Neural progenitor cell (in vitro differentiated cells): Measurements from ENCODE around the gene ZFAND2B. TPM values are rescaled to one million over a fixed set of nuclear protein-coding genes. Genes with fewer than 3 reads are reported as not detected.

Source experiments
- DNase-seq: peaks from one replicate; pipeline ENCODE4 v3.0.0-alpha.2; 2016; ENCODE audit warnings: low spot score
- H2AFZ ChIP-seq: fragments of 200-600 bp; sonication (generic); replicated peaks from 2 replicates; pipeline ENCODE4 v1.6.1; 2016; ENCODE audit warnings: antibody characterized with exemption
- H3F3A ChIP-seq: fragments of 200-600 bp; sonication (generic); 2 replicates; pipeline ENCODE4 v1.6.1; 2016; ENCODE audit warnings: antibody characterized with exemption, low read depth
- H3K27ac ChIP-seq: fragments of 200-600 bp; sonication (generic); 2 replicates; pipeline ENCODE4 v1.5.1; 2016; ENCODE audit warnings: mild to moderate bottlenecking
- H3K27me3 ChIP-seq: fragments of 200-600 bp; sonication (generic); 2 replicates; pipeline ENCODE4 v1.6.1; 2016; ENCODE audit warnings: mild to moderate bottlenecking, moderate library complexity
- H3K36me3 ChIP-seq: fragments of 200-600 bp; sonication (generic); 2 replicates; pipeline ENCODE4 v1.5.1; 2016
- H3K4me1 ChIP-seq: fragments of 200-600 bp; sonication (generic); 2 replicates; pipeline ENCODE4 v1.6.1; 2016; ENCODE audit warnings: mixed run types
- H3K4me2 ChIP-seq: fragments of 200-600 bp; sonication (generic); 2 replicates; pipeline ENCODE4 v1.6.1; 2016
- H3K4me3 ChIP-seq: fragments of 200-600 bp; sonication (generic); 2 replicates; pipeline ENCODE4 v1.5.1; 2016
- H3K79me2 ChIP-seq: fragments of 200-600 bp; sonication (generic); 2 replicates; pipeline ENCODE4 v1.6.1; 2016; ENCODE audit warnings: low read depth
- H3K9ac ChIP-seq: fragments of 200-600 bp; sonication (generic); 2 replicates; pipeline ENCODE4 v1.6.1; 2016
- H3K9me3 ChIP-seq: fragments of 200-600 bp; sonication (generic); 2 replicates; pipeline ENCODE4 v1.5.1; 2016; ENCODE audit warnings: low read depth
- H4K20me1 ChIP-seq: fragments of 200-600 bp; sonication (generic); 2 replicates; pipeline ENCODE4 v1.6.1; 2016; ENCODE audit warnings: low read depth
- H3K27ac Mint-ChIP-seq: 3 replicates; pipeline ENCODE4 v1.8.0; 2021; ENCODE audit warnings: mixed read lengths
- H3K27me3 Mint-ChIP-seq: 2 replicates; pipeline ENCODE4 v1.8.0; 2022; ENCODE audit warnings: low read depth, mild to moderate bottlenecking, inconsistent platforms, moderate library complexity, mixed read lengths; ENCODE audit not compliant: insufficient read depth
- H3K36me3 Mint-ChIP-seq: 3 replicates; pipeline ENCODE4 v1.8.0; 2021; ENCODE audit warnings: mixed read lengths
- H3K4me1 Mint-ChIP-seq: 3 replicates; pipeline ENCODE4 v1.8.0; 2021; ENCODE audit warnings: mixed read lengths
- H3K4me3 Mint-ChIP-seq: 3 replicates; pipeline ENCODE4 v1.8.0; 2021; ENCODE audit warnings: mild to moderate bottlenecking, moderate library complexity, mixed read lengths
- H3K9me3 Mint-ChIP-seq: 3 replicates; pipeline ENCODE4 v1.8.0; 2020; ENCODE audit warnings: mixed read lengths
- EZH2 ChIP-seq: fragments of 200-600 bp; sonication (generic); IDR thresholded peaks from 2 replicates; pipeline ENCODE4 v1.6.1; 2017; ENCODE audit warnings: antibody characterized with exemption, mild to moderate bottlenecking, moderate library complexity
- EZH2phosphoT487 ChIP-seq: fragments of 200-600 bp; sonication (generic); IDR thresholded peaks from 2 replicates; pipeline ENCODE4 v1.6.1; 2017; ENCODE audit warnings: antibody characterized with exemption
- total RNA-seq: library from RNA; depleted of rRNA; stranded (reverse); fragments of >200 nt; gene quantifications from 2 replicates; pipeline ENCODE4 v1.2.3, GENCODE V29; 2015; ENCODE audit warnings: low replicate concordance
- TF ChIP-seq, protein P1 (sequence below): fragments of 200-600 bp; sonication (generic); IDR thresholded peaks from 2 replicates; pipeline ENCODE4 v1.5.1; 2017; ENCODE audit warnings: antibody characterized with exemption, mild to moderate bottlenecking

The ZFAND2B gene
- total RNA-seq, 1 donor from 2014 or later, result 13.6 TPM

DNA sequence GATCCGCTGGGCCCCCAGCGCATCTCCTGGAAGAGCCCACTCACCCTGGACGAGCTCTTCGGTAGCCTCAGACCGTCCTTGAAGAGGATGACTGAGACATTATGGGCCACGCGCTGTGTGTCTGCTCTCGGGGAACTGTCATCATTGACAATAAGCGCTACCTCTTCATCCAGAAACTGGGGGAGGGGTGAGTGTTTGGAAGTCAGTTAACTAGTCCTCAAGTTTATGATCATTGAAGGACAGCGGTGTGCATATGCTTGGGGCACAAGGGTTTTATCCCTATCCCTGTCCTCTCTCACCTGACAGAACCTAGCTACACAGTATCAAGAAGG lies 39.3 kb downstream of the ZFAND2B start:
- no peaks in the 10 kb centered on the region for H3K36me3 ChIP-seq
- peak overlapping the region; percentile 96 for H3K4me3 Mint-ChIP-seq
- H3K27ac Mint-ChIP-seq, result peak overlapping the region; percentile 91
- H3K9me3 ChIP-seq, result no peaks in the 10 kb centered on the region
- peaks cover 4% of the 10 kb centered on the region for H3K27me3 Mint-ChIP-seq
- peak overlapping the region; percentile 87 for H2AFZ ChIP-seq
- H3K4me3 ChIP-seq, result peak overlapping the region; percentile 80
- peak overlapping the region; percentile 100 for H3K9ac ChIP-seq
- no peak for DNase-seq
- peaks cover under 1% of the 10 kb centered on the region for H3K27me3 ChIP-seq
- H3K4me1 Mint-ChIP-seq, result peaks cover 15% of the 10 kb centered on the region
- H3K27ac ChIP-seq, result peak overlapping the region; percentile 93
- no peaks in the 10 kb centered on the region for H3K9me3 Mint-ChIP-seq
- H3K4me1 ChIP-seq, result no peaks in the 10 kb centered on the region
- H3K4me2 ChIP-seq, result peak overlapping the region; percentile 95
- H4K20me1 ChIP-seq, result no peaks in the 10 kb centered on the region
- H3K36me3 Mint-ChIP-seq, result peaks cover 2% of the 10 kb centered on the region
- no peak for TF ChIP-seq EZH2
- TF ChIP-seq, protein P1, sequence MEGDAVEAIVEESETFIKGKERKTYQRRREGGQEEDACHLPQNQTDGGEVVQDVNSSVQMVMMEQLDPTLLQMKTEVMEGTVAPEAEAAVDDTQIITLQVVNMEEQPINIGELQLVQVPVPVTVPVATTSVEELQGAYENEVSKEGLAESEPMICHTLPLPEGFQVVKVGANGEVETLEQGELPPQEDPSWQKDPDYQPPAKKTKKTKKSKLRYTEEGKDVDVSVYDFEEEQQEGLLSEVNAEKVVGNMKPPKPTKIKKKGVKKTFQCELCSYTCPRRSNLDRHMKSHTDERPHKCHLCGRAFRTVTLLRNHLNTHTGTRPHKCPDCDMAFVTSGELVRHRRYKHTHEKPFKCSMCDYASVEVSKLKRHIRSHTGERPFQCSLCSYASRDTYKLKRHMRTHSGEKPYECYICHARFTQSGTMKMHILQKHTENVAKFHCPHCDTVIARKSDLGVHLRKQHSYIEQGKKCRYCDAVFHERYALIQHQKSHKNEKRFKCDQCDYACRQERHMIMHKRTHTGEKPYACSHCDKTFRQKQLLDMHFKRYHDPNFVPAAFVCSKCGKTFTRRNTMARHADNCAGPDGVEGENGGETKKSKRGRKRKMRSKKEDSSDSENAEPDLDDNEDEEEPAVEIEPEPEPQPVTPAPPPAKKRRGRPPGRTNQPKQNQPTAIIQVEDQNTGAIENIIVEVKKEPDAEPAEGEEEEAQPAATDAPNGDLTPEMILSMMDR, result no peak
- no peak for TF ChIP-seq EZH2phosphoT487
- H3K79me2 ChIP-seq, result peaks cover 11% of the 10 kb centered on the region
- H3F3A ChIP-seq, result peaks cover 12% of the 10 kb centered on the region

DNA sequence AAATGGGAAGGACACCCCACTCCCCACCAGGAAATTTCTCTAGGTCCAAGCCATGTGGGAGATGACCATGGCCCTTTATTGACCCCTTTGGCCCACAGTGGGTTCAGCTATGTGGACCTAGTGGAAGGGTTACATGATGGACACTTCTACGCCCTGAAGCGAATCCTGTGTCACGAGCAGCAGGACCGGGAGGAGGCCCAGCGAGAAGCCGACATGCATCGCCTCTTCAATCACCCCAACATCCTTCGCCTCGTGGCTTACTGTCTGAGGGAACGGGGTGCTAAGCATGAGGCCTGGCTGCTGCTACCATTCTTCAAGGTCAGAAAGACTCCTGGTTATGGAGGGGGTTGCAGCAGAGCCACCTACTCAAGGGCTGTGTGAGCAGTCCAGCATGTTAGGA lies 40.0 kb downstream of the ZFAND2B start:
- Histone ChIP-seq H3K9me3 (no peaks in the 10 kb centered on the region), H3K79me2 (peaks cover 11% of the 10 kb centered on the region), H3K27me3 (peaks cover 7% of the 10 kb centered on the region), H3K36me3 (no peaks in the 10 kb centered on the region), H3K4me3 (no peak overlapping the region), H3F3A (peaks cover 12% of the 10 kb centered on the region), H3K4me1 (no peaks in the 10 kb centered on the region), H4K20me1 (no peaks in the 10 kb centered on the region), H3K9ac (no peak overlapping the region), H3K4me2 (peak overlapping the region; percentile 95), H2AFZ (no peak overlapping the region), H3K27ac (no peak overlapping the region)
- peaks cover 11% of the 10 kb centered on the region for H3K27me3 Mint-ChIP-seq
- TF ChIP-seq EZH2phosphoT487 (no peak), EZH2 (no peak)
- peak overlapping the region; percentile 96 for H3K4me3 Mint-ChIP-seq
- no peaks in the 10 kb centered on the region for H3K9me3 Mint-ChIP-seq
- peaks cover 15% of the 10 kb centered on the region for H3K4me1 Mint-ChIP-seq
- peaks cover 2% of the 10 kb centered on the region for H3K36me3 Mint-ChIP-seq
- H3K27ac Mint-ChIP-seq, result no peak overlapping the region
- DNase-seq, result no peak

DNA sequence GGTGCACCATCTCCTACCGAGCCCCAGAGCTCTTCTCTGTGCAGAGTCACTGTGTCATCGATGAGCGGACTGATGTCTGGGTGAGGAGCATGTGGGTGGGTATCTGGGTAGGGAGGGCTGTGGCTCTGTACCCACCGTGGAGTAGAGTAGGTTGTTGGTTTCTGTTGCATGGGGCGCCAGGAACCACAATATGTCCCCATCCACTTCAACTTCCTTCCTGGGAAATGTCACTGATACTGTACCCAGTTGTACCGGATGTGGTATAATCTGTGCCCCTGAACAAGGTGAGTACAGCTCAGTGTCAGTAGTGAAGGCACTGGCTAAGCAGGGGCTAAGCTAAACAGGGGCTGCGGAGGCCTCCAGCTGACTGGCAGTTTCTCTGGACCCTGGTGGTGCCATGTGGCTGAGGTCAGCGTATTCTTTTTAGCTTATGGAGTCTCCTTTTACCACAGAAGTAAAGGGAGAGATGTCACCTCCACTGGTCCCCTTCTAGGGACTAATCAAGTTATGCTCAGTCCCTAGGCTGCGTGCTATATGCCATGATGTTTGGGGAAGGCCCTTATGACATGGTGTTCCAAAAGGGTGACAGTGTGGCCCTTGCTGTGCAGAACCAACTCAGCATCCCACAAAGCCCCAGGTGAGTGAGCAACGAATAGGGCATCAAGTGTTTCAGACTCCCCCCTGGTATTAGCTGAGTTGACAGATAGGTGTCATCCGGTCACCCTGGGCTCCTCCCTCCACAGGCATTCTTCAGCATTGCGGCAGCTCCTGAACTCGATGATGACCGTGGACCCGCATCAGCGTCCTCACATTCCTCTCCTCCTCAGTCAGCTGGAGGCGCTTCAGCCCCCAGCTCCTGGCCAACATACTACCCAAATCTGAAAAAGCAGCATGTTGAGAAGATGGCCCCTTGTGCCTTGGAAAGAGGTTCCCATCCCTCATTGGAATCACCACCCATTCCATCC lies 41.4 kb downstream of the ZFAND2B start:
- H4K20me1 ChIP-seq, result no peaks in the 10 kb centered on the region
- no peak for DNase-seq
- no peak overlapping the region for H3K4me3 ChIP-seq
- H3K36me3 ChIP-seq, result no peaks in the 10 kb centered on the region
- no peak overlapping the region for H3K9ac ChIP-seq
- H3K4me1 ChIP-seq, result no peaks in the 10 kb centered on the region
- no peaks in the 10 kb centered on the region for H3K9me3 ChIP-seq
- no peak overlapping the region for H2AFZ ChIP-seq
- peak overlapping the region; percentile 24 for H3K4me3 Mint-ChIP-seq
- H3K9me3 Mint-ChIP-seq, result no peaks in the 10 kb centered on the region
- no peak overlapping the region for H3K27ac ChIP-seq
- peaks cover 11% of the 10 kb centered on the region for H3K79me2 ChIP-seq
- H3K27me3 ChIP-seq, result peaks cover 21% of the 10 kb centered on the region
- TF ChIP-seq, protein P1, result no peak
- TF ChIP-seq EZH2, result no peak
- TF ChIP-seq EZH2phosphoT487, result no peak
- no peak overlapping the region for H3K27ac Mint-ChIP-seq
- no peak overlapping the region for H3K4me2 ChIP-seq
- H3K36me3 Mint-ChIP-seq, result peaks cover 2% of the 10 kb centered on the region
- H3K27me3 Mint-ChIP-seq, result peaks cover 24% of the 10 kb centered on the region
- H3F3A ChIP-seq, result peaks cover 12% of the 10 kb centered on the region
- H3K4me1 Mint-ChIP-seq, result peaks cover 19% of the 10 kb centered on the region

DNA sequence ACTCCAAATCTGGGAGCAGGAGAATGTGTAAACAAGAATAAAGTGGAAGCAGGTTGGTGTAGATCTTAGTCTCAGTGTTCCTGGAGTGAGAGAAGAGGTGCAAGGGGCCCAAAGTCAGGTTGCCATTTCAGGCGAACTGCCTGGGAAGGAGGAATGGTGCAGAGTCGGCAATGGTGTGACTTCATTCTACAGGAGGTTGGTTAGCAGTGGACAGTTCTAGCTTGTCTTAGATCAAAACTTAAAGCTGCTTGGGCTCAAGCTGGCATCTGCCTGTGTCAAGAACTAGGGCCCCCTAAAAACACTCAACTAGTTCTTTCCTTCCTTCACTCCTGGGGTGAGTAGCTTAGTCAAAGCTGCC lies 42.2 kb downstream of the ZFAND2B start:
- Histone ChIP-seq H3F3A (peaks cover 12% of the 10 kb centered on the region), H3K9ac (no peak overlapping the region), H3K79me2 (peaks cover 11% of the 10 kb centered on the region), H4K20me1 (peaks cover 5% of the 10 kb centered on the region), H3K4me2 (no peak overlapping the region), H2AFZ (no peak overlapping the region), H3K4me3 (no peak overlapping the region), H3K4me1 (peaks cover 7% of the 10 kb centered on the region), H3K27ac (no peak overlapping the region), H3K9me3 (no peaks in the 10 kb centered on the region), H3K36me3 (no peaks in the 10 kb centered on the region), H3K27me3 (peaks cover 30% of the 10 kb centered on the region)
- peaks cover 32% of the 10 kb centered on the region for H3K27me3 Mint-ChIP-seq
- no peak overlapping the region for H3K27ac Mint-ChIP-seq
- H3K4me1 Mint-ChIP-seq, result peaks cover 22% of the 10 kb centered on the region
- no peak for DNase-seq
- TF ChIP-seq EZH2phosphoT487 (no peak), EZH2 (no peak)
- TF ChIP-seq, protein P1, result no peak
- H3K4me3 Mint-ChIP-seq, result no peak overlapping the region
- no peaks in the 10 kb centered on the region for H3K9me3 Mint-ChIP-seq
- peaks cover 2% of the 10 kb centered on the region for H3K36me3 Mint-ChIP-seq
